Transverse colon (tissue), 4 donors: Measurements from ENCODE around the gene RAD21L1.

Experiments used
- CTCF ChIP-seq, 5 experiments: fragments of 200-600 bp in 3 of 5; fragments of 450-650 bp in 2 of 5; sonication (generic) in 3 of 5; IDR thresholded peaks; 1 replicate in 2 of 5; 2 replicates in 3 of 5; pipeline ENCODE4 v1.5.1; 2016 to 2017; ENCODE audit warnings: antibody characterized with exemption in 5 of 5, inconsistent platforms in 3 of 5, mild to moderate bottlenecking in 2 of 5, moderate library complexity in 1 of 5
- EP300 ChIP-seq: sonication (generic); formaldehyde crosslinking; IDR thresholded peaks from one replicate; pipeline ENCODE4 v1.6.1; 2017; ENCODE audit warnings: antibody characterized with exemption, low read depth
- POLR2A ChIP-seq: fragments of 450-650 bp; IDR thresholded peaks from one replicate; pipeline ENCODE4 v1.6.1; 2016; ENCODE audit warnings: antibody characterized with exemption, mild to moderate bottlenecking, moderate library complexity
- POLR2AphosphoS5 ChIP-seq, 3 donors: sonication (generic); formaldehyde crosslinking; IDR thresholded peaks; one replicate each; pipeline ENCODE4 v1.6.1; 2016; ENCODE audit warnings: antibody characterized with exemption in 3 of 3

- TF ChIP-seq POLR2AphosphoS5 (IDR thresholded peaks at IDR 0.05) (no peak), POLR2A (no peak), EP300 (no peak), CTCF (IDR thresholded peaks at IDR 0.05) (no peak)
These were observed 38.0 kb downstream of the RAD21L1 start for GRCh38 chr20:1263853-1264252.
